Breast epithelium (tissue), 4 donors: ENCODE results near the gene RAB3A. TPM values are rescaled to one million over a fixed set of nuclear protein-coding genes. Genes with fewer than 3 reads are reported as not detected.

ENCODE experiments used
- DNase-seq, 2 donors: peaks; one replicate each; pipeline ENCODE4 v3.0.0-alpha.2; 2019; ENCODE audit warnings: low spot score in 2 of 2
- H3K27ac ChIP-seq, 2 donors: fragments of 200-600 bp; sonication (generic) in 1 of 2; one replicate each; pipeline ENCODE4 v1.5.1; 2016 to 2019; ENCODE audit warnings: mild to moderate bottlenecking in 1 of 2
- H3K27me3 ChIP-seq, 2 donors: fragments of 200-600 bp; sonication (generic) in 1 of 2; one replicate each; pipeline versions ENCODE4 v1.5.1 to v1.6.0; 2017 to 2019; ENCODE audit warnings: control low read depth in 1 of 2, mild to moderate bottlenecking in 1 of 2
- H3K36me3 ChIP-seq: fragments of 200-600 bp; one replicate; pipeline ENCODE4 v1.5.1; 2019
- H3K4me1 ChIP-seq, 2 donors: fragments of 200-600 bp; sonication (generic); one replicate each; pipeline ENCODE4 v1.5.1; 2016 to 2019; ENCODE audit warnings: control low read depth in 1 of 2
- H3K4me3 ChIP-seq, 3 donors: fragments of 200-600 bp; sonication (generic); 1 replicate in 2 of 3; 2 replicates in 1 of 3; pipeline ENCODE4 v1.5.1; 2016 to 2019; ENCODE audit warnings: mild to moderate bottlenecking in 3 of 3, moderate library complexity in 2 of 3
- H3K9me3 ChIP-seq, 2 donors: fragments of 200-600 bp; sonication (generic) in 1 of 2; one replicate each; pipeline ENCODE4 v1.5.1; 2016 to 2019; ENCODE audit warnings: control low read depth in 1 of 2
- POLR2A ChIP-seq: fragments of 450-650 bp; IDR thresholded peaks from one replicate; pipeline ENCODE4 v1.6.1; 2016; ENCODE audit warnings: antibody characterized with exemption, mild to moderate bottlenecking, moderate library complexity
- POLR2AphosphoS5 ChIP-seq, 3 donors: sonication (generic); formaldehyde crosslinking; IDR thresholded peaks; one replicate each; pipeline ENCODE4 v1.6.1; 2017; ENCODE audit warnings: antibody characterized with exemption in 3 of 3
- intact Hi-C: fragments of 100-400 bp; cut with DNase I; formaldehyde crosslinking; loops from one replicate; pipeline ENCODE4 v1.15.1; 2023; ENCODE audit warnings: low total_unique reads
- total RNA-seq, 3 donors: library from RNA; depleted of rRNA; stranded (reverse); fragments of >200 nt; gene quantifications; one replicate each; pipeline ENCODE4 v1.1.0, GENCODE V29; 2016
- TF ChIP-seq, protein P1 (sequence below), 3 donors: fragments of 450-650 bp; IDR thresholded peaks; one replicate each; pipeline ENCODE4 v1.5.1; 2016 to 2017; ENCODE audit warnings: antibody characterized with exemption in 3 of 3, mild to moderate bottlenecking in 3 of 3, moderate library complexity in 3 of 3

RAB3A gene
- total RNA-seq, 3 donors from 2014 or later, result 0.66 to 1.2 (median 1.1) TPM

DNA sequence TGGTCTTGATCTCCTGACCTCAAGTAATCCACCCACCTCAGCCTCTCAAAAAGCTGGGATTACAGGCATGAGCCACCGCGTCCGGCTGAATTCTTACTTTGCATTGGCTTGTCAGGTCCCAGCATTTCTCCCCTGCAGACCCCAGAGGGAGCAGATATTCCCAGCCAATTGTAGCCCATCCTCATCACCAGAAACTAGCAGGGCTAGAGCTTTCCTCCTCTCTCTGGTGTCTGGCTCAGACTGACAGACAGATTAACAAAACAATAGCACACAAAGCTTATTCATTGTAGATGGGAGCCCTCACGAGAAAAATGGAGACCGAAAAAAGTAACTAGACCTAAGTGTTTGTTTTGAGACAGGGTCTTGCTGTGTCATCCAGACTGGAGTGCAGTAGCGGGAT lies 18.3 kb downstream of the RAB3A start:
- no peak for DNase-seq
- intact Hi-C loops, result no loop called here

DNA sequence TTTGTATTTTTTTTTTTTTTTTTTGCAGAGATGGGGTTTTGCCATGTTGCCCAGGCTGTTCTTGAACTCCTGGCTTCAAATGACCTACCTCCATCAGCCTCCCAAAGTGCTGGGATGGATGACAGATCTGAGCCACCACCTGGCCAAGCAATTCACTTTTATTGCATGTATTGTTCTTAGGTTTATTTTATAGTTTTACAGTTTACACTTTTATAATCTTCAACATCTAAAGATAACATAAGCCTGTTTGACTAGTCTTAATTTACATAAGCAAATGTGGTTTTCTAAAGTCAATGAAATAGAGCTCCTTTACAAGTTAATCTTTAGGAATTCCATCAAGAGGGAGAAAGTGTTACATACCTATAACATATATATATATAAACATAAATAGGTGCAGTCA lies 20.3 kb downstream of the RAB3A start:
- Histone ChIP-seq H3K36me3 (no peaks in the 10 kb centered on the region), H3K4me3 (no peak overlapping the region), H3K27ac (no peak overlapping the region), H3K9me3 (no peaks in the 10 kb centered on the region), H3K4me1 (no peaks in the 10 kb centered on the region), H3K27me3 (no peaks in the 10 kb centered on the region)
- TF ChIP-seq, protein P1, sequence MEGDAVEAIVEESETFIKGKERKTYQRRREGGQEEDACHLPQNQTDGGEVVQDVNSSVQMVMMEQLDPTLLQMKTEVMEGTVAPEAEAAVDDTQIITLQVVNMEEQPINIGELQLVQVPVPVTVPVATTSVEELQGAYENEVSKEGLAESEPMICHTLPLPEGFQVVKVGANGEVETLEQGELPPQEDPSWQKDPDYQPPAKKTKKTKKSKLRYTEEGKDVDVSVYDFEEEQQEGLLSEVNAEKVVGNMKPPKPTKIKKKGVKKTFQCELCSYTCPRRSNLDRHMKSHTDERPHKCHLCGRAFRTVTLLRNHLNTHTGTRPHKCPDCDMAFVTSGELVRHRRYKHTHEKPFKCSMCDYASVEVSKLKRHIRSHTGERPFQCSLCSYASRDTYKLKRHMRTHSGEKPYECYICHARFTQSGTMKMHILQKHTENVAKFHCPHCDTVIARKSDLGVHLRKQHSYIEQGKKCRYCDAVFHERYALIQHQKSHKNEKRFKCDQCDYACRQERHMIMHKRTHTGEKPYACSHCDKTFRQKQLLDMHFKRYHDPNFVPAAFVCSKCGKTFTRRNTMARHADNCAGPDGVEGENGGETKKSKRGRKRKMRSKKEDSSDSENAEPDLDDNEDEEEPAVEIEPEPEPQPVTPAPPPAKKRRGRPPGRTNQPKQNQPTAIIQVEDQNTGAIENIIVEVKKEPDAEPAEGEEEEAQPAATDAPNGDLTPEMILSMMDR (IDR thresholded peaks at IDR 0.05), result no peak
- DNase-seq, result no peak
- intact Hi-C loops, result no loop called here

More for the DNA sequence above, 18.3 kb downstream of the RAB3A start:
- TF ChIP-seq POLR2AphosphoS5 (IDR thresholded peaks at IDR 0.05), result no peak
- TF ChIP-seq POLR2A, result no peak
- TF ChIP-seq, protein P1 (IDR thresholded peaks at IDR 0.05), result no peak
- Histone ChIP-seq H3K4me1 (no peaks in the 10 kb centered on the region), H3K4me3 (no peak overlapping the region), H3K27ac (no peak overlapping the region), H3K36me3 (no peaks in the 10 kb centered on the region), H3K27me3 (no peaks in the 10 kb centered on the region), H3K9me3 (no peaks in the 10 kb centered on the region)

DNA sequence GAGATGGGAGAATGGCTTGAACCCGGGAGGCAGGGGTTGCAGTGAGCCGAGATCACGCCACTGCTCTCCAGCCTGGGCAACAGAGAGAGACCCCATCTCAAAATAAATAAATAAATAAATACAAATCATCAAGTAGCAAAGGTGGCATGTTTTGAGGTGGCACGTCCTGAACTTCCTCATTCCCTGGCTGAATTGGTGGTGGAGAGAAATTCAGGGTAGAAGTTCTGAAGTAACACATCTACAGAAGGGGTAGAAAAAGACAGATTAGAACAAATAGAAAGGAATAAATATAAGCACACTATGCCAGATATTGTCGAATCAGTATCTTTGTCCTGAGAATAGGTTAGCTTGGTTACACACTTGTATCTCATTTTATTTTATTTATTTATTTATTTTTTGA lies 23.9 kb downstream of the RAB3A start:
- intact Hi-C loops, result loop anchor here (2.0 kb wide), 1 partner anchor 45 kb away; no protein-coding TSS in a partner anchor
- no peaks in the 10 kb centered on the region for H3K27me3 ChIP-seq
- H3K36me3 ChIP-seq, result no peaks in the 10 kb centered on the region
- no peaks in the 10 kb centered on the region for H3K4me1 ChIP-seq
- no peaks in the 10 kb centered on the region for H3K9me3 ChIP-seq
- H3K4me3 ChIP-seq, result no peak overlapping the region
- TF ChIP-seq POLR2AphosphoS5 (IDR thresholded peaks at IDR 0.05), result no peak
- TF ChIP-seq POLR2A, result no peak
- TF ChIP-seq, protein P1 (IDR thresholded peaks at IDR 0.05), result no peak
- no peak overlapping the region for H3K27ac ChIP-seq
- no peak for DNase-seq

DNA sequence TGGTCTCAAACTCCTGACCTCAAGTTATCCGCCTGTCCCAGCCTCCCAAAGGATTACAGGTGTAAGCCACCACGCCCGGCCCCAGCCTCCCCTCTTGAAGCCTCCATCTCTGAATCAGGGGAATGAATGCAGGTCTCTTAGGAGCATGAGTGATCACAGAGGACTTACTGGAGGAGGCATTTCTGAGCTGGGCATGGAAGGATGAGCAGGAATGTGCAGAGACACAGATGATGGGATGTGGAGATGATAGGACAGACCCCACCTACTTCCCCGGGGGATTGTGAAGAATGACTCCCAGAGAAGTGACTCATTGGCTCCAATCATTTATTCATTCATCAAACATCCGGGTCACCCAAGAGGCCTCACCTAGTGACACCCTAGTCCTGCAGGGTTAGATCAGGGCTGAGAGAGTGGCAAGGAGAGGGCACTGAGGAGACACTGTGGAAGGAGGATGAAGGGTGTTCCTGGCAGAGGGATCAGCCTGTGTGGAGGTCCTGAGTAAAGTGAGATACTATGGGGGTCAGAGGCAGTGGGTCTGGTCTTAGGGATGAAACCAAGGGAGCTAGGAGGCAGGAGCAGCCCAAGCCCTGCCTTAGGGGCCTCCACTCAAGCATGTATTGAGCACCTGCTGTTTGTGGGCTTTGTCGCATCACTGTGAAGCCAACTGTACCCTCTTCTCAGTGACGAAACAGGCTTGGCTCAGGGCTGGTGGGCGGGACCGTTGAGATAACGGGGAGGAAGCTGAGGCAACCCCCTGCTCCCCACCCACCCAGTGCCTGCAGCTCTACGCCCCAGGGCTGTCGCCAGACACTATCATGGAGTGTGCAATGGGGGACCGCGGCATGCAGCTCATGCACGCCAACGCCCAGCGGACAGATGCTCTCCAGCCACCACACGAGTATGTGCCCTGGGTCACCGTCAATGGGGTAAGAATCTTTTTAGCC lies 27.2 kb downstream of the RAB3A start:
- H3K36me3 ChIP-seq, result no peaks in the 10 kb centered on the region
- TF ChIP-seq POLR2AphosphoS5 (IDR thresholded peaks at IDR 0.05) (no peak), POLR2A (no peak)
- TF ChIP-seq, protein P1 (IDR thresholded peaks at IDR 0.05), result no peak
- intact Hi-C loops, result no loop called here
- no peak overlapping the region for H3K4me3 ChIP-seq
- DNase-seq, result no peak
- H3K4me1 ChIP-seq, result no peaks in the 10 kb centered on the region
- no peaks in the 10 kb centered on the region for H3K9me3 ChIP-seq
- H3K27me3 ChIP-seq, result no peaks in the 10 kb centered on the region
- H3K27ac ChIP-seq, result no peak overlapping the region

DNA sequence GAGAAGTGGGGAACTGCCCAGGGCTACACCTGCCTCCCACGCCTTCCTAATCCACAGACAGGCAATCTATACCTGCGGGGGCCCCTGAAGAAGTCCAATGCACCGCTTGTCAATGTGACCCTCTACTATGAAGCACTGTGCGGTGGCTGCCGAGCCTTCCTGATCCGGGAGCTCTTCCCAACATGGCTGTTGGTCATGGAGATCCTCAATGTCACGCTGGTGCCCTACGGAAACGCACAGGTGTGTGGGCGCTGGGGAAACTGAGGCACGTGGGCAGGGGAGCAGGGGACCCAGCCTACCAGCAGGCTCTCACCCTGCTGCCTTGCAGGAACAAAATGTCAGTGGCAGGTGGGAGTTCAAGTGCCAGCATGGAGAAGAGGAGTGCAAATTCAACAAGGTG lies 28.9 kb downstream of the RAB3A start:
- Histone ChIP-seq H3K27ac (no peak overlapping the region), H3K36me3 (no peaks in the 10 kb centered on the region), H3K27me3 (no peaks in the 10 kb centered on the region), H3K4me1 (no peaks in the 10 kb centered on the region), H3K9me3 (no peaks in the 10 kb centered on the region), H3K4me3 (peak overlapping the region in 2 of 3 donors; percentile 59 to 90)
- intact Hi-C loops, result no loop called here
- DNase-seq, result no peak
- TF ChIP-seq POLR2A, result no peak
- TF ChIP-seq, protein P1 (IDR thresholded peaks at IDR 0.05), result no peak
- no peak for TF ChIP-seq POLR2AphosphoS5 (IDR thresholded peaks at IDR 0.05)
